Hematopoietic multipotent progenitor cell treated with erythropoietin and hydrocortisone succinate and interleukin-3 and kit ligand, for 8 days (in vitro differentiated cells): ENCODE results near the gene SEC14L3.

Experiments used
- DNase-seq: peaks from one replicate; pipeline ENCODE4 v3.0.0-alpha.2; 2015

The SEC14L3 gene

GRCh38 chr22:30441088-30441487 is 30.7 kb downstream of the SEC14L3 start:
- no peak for DNase-seq

GRCh38 chr22:30439836-30440235 is 32.0 kb downstream of the SEC14L3 start:
- no peak for DNase-seq

GRCh38 chr22:30439226-30439625 is 32.6 kb downstream of the SEC14L3 start:
- DNase-seq, result no peak

GRCh38 chr22:30438559-30438958 is 33.3 kb downstream of the SEC14L3 start:
- DNase-seq, result no peak

- no peak for DNase-seq
Measured at GRCh38 chr22:30436196-30436595, 35.6 kb downstream of the SEC14L3 start.

GRCh38 chr22:30435674-30436126 is 36.1 kb downstream of the SEC14L3 start:
- DNase-seq, result peak; percentile 50

GRCh38 chr22:30434843-30435242 is 37.0 kb downstream of the SEC14L3 start:
- DNase-seq, result peak; percentile 27

- no peak for DNase-seq
Measured at GRCh38 chr22:30433773-30434172, 38.0 kb downstream of the SEC14L3 start.

- no peak for DNase-seq
Measured at GRCh38 chr22:30433227-30433626, 38.6 kb downstream of the SEC14L3 start.

GRCh38 chr22:30432520-30432919 is 39.3 kb downstream of the SEC14L3 start:
- DNase-seq, result no peak

GRCh38 chr22:30432096-30432495 is 39.7 kb downstream of the SEC14L3 start:
- no peak for DNase-seq

- DNase-seq, result no peak
Measured at GRCh38 chr22:30430933-30431332, 40.9 kb downstream of the SEC14L3 start.

GRCh38 chr22:30429887-30430286 is 41.9 kb downstream of the SEC14L3 start:
- no peak for DNase-seq

- DNase-seq, result peak; percentile 40
Measured at GRCh38 chr22:30427871-30428270, 43.9 kb downstream of the SEC14L3 start.

GRCh38 chr22:30426388-30427353 is 45.1 kb downstream of the SEC14L3 start:
- DNase-seq, result peak; percentile 97

GRCh38 chr22:30425616-30426387 is 46.0 kb downstream of the SEC14L3 start, which contains the start of gene MTFP1:
MTFP1 (plus strand) TSS chr22:30425768; CDS start chr22:30425880, 112 bp downstream.
- DNase-seq, result peak; percentile 58

- DNase-seq, result peak; percentile 75
Measured at GRCh38 chr22:30425327-30425615, 46.5 kb downstream of the SEC14L3 start.

- peak; percentile 70 for DNase-seq
Measured at GRCh38 chr22:30424534-30425326, 47.1 kb downstream of the SEC14L3 start.

GRCh38 chr22:30423959-30424533 is 47.8 kb downstream of the SEC14L3 start:
- DNase-seq, result peak; percentile 100

- DNase-seq, result no peak
Measured at GRCh38 chr22:30423301-30423958, 48.4 kb downstream of the SEC14L3 start.

- DNase-seq, result peak; percentile 85
Measured at GRCh38 chr22:30422481-30423300, 49.1 kb downstream of the SEC14L3 start.
